HG02981 (cell line): ENCODE measurements around the gene GCHFR.
A peak's percentile ranks its signal among the peaks of the same experiment; 100 is the strongest.

Experiments
- ATAC-seq: cut with Tn5 transposase; IDR thresholded peaks from one replicate; pipeline ENCODE4 v1.9.1; 2021; ENCODE audit warnings: mild to moderate bottlenecking, moderate library complexity; ENCODE audit not compliant: unreplicated experiment

The GCHFR gene

GRCh38 chr15:40775740-40776536 is 12.1 kb downstream of the GCHFR start:
- ATAC-seq: no peak

- ATAC-seq: no peak
Observed at GRCh38 chr15:40776537-40777141, 12.8 kb downstream of the GCHFR start.

GRCh38 chr15:40782609-40783227 is 18.9 kb downstream of the GCHFR start:
- ATAC-seq: no peak

GRCh38 chr15:40785164-40785563 is 21.3 kb downstream of the GCHFR start:
- no peak for ATAC-seq

- ATAC-seq: no peak
Observed at GRCh38 chr15:40785814-40786213, 21.9 kb downstream of the GCHFR start.

GRCh38 chr15:40787344-40787841 is 23.5 kb downstream of the GCHFR start:
- no peak for ATAC-seq

- ATAC-seq: no peak
Observed at GRCh38 chr15:40787991-40788390, 24.1 kb downstream of the GCHFR start.

- ATAC-seq: no peak
Observed at GRCh38 chr15:40789119-40789518, 25.3 kb downstream of the GCHFR start.

GRCh38 chr15:40789999-40790398 is 26.1 kb downstream of the GCHFR start:
- no peak for ATAC-seq

- no peak for ATAC-seq
Observed at GRCh38 chr15:40790718-40791117, 26.9 kb downstream of the GCHFR start.

- ATAC-seq: no peak
Observed at GRCh38 chr15:40792394-40792793, 28.5 kb downstream of the GCHFR start.

GRCh38 chr15:40793216-40793989 is 29.5 kb downstream of the GCHFR start:
- no peak for ATAC-seq

GRCh38 chr15:40796041-40796440 is 32.2 kb downstream of the GCHFR start:
- ATAC-seq: no peak

GRCh38 chr15:40796512-40796911 is 32.6 kb downstream of the GCHFR start:
- ATAC-seq: no peak

GRCh38 chr15:40799523-40799922 is 35.7 kb downstream of the GCHFR start:
- no peak for ATAC-seq

GRCh38 chr15:40803076-40803475 is 39.2 kb downstream of the GCHFR start:
- no peak for ATAC-seq

- no peak for ATAC-seq
Observed at GRCh38 chr15:40803688-40804087, 39.8 kb downstream of the GCHFR start.

GRCh38 chr15:40806672-40807027 is 42.8 kb downstream of the GCHFR start:
- ATAC-seq: no peak

- peak; percentile 92 for ATAC-seq
Observed at GRCh38 chr15:40807028-40807887, 43.4 kb downstream of the GCHFR start, which contains the start of the genes DNAJC17 and ZFYVE19. DNAJC17 (minus strand) TSS chr15:40807473; CDS start chr15:40807446, 27 bp downstream. ZFYVE19 (plus strand) TSS chr15:40807089; CDS start chr15:40807590, 501 bp downstream.

- no peak for ATAC-seq
Observed at GRCh38 chr15:40807888-40808461, 44.1 kb downstream of the GCHFR start.
